ENCODE data around the gene SLC12A1.

- TF ChIP-seq CTCF (IDR thresholded peaks at IDR 0.05 in 4 of 5, conservative IDR thresholded peaks at IDR 0.05 in 1 of 5): no peak
- TF ChIP-seq POLR2A (IDR thresholded peaks at IDR 0.05): no peak
Measured at GRCh38 chr15:48242535-48242934, 36.4 kb downstream of the SLC12A1 start.
